ENCODE data around the gene BICRA. TPM values are rescaled to one million over a fixed set of nuclear protein-coding genes. Genes with fewer than 3 reads are reported as not detected.
A peak's percentile ranks its signal among the peaks of the same experiment; 100 is the strongest.

BICRA gene
- total RNA-seq (2.2 and 3.4 TPM in 2 replicates), polyA plus RNA-seq (3.4 and 5.4 TPM in 2 replicates)

DNA sequence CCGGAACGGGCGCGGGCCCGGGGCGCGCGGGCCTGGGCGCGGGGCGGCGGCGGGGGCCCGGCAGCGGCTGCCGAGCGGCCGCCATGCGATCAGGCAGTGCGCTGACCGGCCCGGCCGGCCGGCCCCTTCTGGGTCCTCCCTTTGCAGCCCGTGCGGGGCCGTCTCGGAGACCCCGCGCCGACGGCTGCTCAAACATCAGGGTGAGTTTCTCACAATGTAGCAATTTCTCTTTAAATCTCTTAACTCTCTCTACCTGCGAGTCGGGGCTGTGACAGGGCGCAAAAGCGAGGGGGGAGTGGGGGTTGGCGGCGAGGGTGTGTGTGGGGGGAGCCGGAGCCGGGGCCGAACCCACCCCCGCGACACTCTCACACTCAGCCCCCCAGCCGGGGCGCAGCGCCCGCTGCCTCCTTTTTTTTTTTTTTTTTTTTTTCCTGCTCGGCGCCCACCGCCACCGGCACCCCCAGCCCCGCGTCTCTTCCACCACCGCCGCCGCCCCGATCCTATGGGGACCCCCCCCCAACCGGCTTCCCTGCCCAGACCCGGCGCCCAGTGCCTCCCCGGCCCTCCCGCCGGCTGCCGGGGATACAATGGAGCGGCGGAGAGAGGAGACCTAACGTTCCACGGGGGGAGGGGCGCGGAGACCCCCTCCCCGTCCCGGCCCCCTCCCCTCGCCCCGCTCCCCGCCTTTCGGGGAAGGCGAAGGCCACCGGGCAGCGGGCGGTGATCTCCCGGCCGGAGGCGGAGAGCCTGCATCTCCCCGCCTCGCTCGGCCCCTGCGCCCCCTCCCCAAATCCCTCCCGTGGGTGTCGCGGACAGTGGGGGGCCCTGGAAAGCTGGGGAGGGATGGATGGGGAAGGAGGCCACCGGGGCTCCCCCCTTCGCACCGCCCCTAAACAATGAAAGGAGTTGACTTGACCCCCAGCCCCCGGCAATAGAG lies at the start of gene BICRA:
BICRA (plus strand) TSS at position 166 of the 937 bp plus-strand sequence. CDS start 64,441 bp downstream, outside the sequence.
- TF ChIP-seq EZH2 (IDR thresholded peaks at IDR 0.05; ENCODE audit: borderline replicate concordance) (no peak), EZH2phosphoT487 (IDR thresholded peaks at IDR 0.05; ENCODE audit: low read depth, severe bottlenecking, unreplicated experiment) (no peak)
- TF ChIP-seq, protein P1, sequence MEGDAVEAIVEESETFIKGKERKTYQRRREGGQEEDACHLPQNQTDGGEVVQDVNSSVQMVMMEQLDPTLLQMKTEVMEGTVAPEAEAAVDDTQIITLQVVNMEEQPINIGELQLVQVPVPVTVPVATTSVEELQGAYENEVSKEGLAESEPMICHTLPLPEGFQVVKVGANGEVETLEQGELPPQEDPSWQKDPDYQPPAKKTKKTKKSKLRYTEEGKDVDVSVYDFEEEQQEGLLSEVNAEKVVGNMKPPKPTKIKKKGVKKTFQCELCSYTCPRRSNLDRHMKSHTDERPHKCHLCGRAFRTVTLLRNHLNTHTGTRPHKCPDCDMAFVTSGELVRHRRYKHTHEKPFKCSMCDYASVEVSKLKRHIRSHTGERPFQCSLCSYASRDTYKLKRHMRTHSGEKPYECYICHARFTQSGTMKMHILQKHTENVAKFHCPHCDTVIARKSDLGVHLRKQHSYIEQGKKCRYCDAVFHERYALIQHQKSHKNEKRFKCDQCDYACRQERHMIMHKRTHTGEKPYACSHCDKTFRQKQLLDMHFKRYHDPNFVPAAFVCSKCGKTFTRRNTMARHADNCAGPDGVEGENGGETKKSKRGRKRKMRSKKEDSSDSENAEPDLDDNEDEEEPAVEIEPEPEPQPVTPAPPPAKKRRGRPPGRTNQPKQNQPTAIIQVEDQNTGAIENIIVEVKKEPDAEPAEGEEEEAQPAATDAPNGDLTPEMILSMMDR (IDR thresholded peaks at IDR 0.05; ENCODE audit: poor library complexity) = no peak
- WGBS (ENCODE audit: low lambda C conversion rate, missing lambda C conversion rate) = under 1% methylated on average over 26 of the region's 94 CpGs
- peak within 1 kb of the TSS; percentile 98 for H3K4me2 ChIP-seq
- H2AFZ ChIP-seq = peak within 1 kb of the TSS; percentile 69
- peaks cover 43% of the 10 kb centered on the region for H4K20me1 ChIP-seq (ENCODE audit: insufficient read depth, poor library complexity, severe bottlenecking)
- peaks cover 65% of the 10 kb centered on the region for H3K79me2 ChIP-seq
- DNase-seq (ENCODE audit: low spot score) = peak; percentile 95
- H3K27ac ChIP-seq = peak within 1 kb of the TSS; percentile 100
- H3K36me3 ChIP-seq (replicated peaks; ENCODE audit: insufficient read depth, low read depth) = no peaks in the 10 kb centered on the region
- H3K9me2 ChIP-seq (replicated peaks; ENCODE audit: insufficient read depth) = no peaks in the 10 kb centered on the region
- H3K9me3 ChIP-seq (ENCODE audit: low read depth) = no peaks in the 10 kb centered on the region
- H3K4me3 ChIP-seq = peak within 1 kb of the TSS; percentile 87
- H3K27me3 ChIP-seq = no peaks in the 10 kb centered on the region
- H3K4me1 ChIP-seq (ENCODE audit: insufficient read depth) = peaks cover 26% of the 10 kb centered on the region

DNA sequence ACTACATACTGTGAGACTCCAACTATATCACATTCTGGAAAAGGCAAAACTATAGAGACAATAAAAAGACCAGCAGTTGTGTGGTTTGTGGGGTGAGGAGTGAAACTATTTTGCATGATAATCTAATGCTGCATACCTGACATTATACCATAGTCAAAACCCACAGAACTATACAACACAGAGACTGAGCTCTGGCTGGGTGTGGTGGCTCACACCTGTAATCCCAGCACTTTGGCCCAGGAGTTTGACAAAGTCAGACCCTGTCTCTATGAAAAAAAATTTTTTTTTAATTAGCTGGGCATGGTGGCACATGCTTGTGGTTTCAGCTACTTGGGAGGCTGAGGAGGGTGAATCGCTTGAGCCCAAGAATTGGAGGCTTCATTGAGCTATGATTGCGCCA lies 47.9 kb upstream of the BICRA start:
- no peaks in the 10 kb centered on the region for H3K9me2 ChIP-seq (replicated peaks; ENCODE audit: insufficient read depth)
- H4K20me1 ChIP-seq (ENCODE audit: insufficient read depth, poor library complexity, severe bottlenecking) = no peaks in the 10 kb centered on the region
- no peak overlapping the region for H2AFZ ChIP-seq
- H3K4me2 ChIP-seq = no peak overlapping the region
- no peaks in the 10 kb centered on the region for H3K4me1 ChIP-seq (ENCODE audit: insufficient read depth)
- H3K9me3 ChIP-seq (ENCODE audit: low read depth) = no peaks in the 10 kb centered on the region
- DNase-seq (ENCODE audit: low spot score) = no peak
- no peaks in the 10 kb centered on the region for H3K27me3 ChIP-seq
- H3K79me2 ChIP-seq = no peaks in the 10 kb centered on the region
- TF ChIP-seq EZH2 (IDR thresholded peaks at IDR 0.05; ENCODE audit: borderline replicate concordance) (no peak), EZH2phosphoT487 (IDR thresholded peaks at IDR 0.05; ENCODE audit: low read depth, severe bottlenecking, unreplicated experiment) (no peak)
- TF ChIP-seq, protein P1 (IDR thresholded peaks at IDR 0.05; ENCODE audit: poor library complexity) = no peak
- no peak overlapping the region for H3K4me3 ChIP-seq
- H3K27ac ChIP-seq = no peak overlapping the region
- no peaks in the 10 kb centered on the region for H3K36me3 ChIP-seq (replicated peaks; ENCODE audit: insufficient read depth, low read depth)
- WGBS (ENCODE audit: low lambda C conversion rate, missing lambda C conversion rate) = 95% methylated on average over 2 of the region's 2 CpGs

DNA sequence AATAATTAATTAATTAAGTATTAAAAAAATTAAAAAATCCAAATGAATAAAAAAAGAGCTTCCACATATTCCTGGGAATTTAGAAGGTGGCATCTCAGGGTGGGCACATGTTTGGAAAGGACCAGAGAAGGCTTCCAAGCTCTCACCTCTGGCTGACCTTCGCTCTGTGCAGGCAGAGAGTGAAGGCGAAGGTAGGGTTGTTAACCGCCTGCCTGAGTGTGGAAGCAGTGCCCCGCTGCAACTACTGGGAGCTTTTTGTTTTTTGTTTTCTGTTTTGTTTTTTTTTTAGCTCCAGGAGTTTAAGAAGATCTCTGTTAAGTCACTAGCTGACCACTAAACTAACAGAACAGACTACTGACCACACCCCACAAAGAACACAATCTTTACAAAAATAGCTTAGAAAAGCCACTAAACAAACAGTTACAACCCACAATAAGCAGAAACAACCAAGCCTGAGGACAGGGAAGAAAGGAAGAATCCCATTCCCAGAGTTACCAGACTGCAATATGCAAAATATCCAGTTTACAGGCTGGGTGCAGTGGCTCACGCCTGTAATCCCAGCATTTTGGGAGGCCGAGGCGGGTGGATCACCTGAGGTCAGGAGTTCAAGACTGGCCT lies 47.4 kb upstream of the BICRA start:
- WGBS (ENCODE audit: low lambda C conversion rate, missing lambda C conversion rate) = 84% methylated on average over 7 of the region's 7 CpGs
- TF ChIP-seq, protein P1 (IDR thresholded peaks at IDR 0.05; ENCODE audit: poor library complexity) = no peak
- no peak for TF ChIP-seq EZH2 (IDR thresholded peaks at IDR 0.05; ENCODE audit: borderline replicate concordance)
- no peak for TF ChIP-seq EZH2phosphoT487 (IDR thresholded peaks at IDR 0.05; ENCODE audit: low read depth, severe bottlenecking, unreplicated experiment)
- H4K20me1 ChIP-seq (ENCODE audit: insufficient read depth, poor library complexity, severe bottlenecking) = no peaks in the 10 kb centered on the region
- no peaks in the 10 kb centered on the region for H3K79me2 ChIP-seq
- no peaks in the 10 kb centered on the region for H3K27me3 ChIP-seq
- no peaks in the 10 kb centered on the region for H3K4me1 ChIP-seq (ENCODE audit: insufficient read depth)
- H2AFZ ChIP-seq = no peak overlapping the region
- no peaks in the 10 kb centered on the region for H3K9me3 ChIP-seq (ENCODE audit: low read depth)
- H3K27ac ChIP-seq = no peak overlapping the region
- no peaks in the 10 kb centered on the region for H3K36me3 ChIP-seq (replicated peaks; ENCODE audit: insufficient read depth, low read depth)
- no peaks in the 10 kb centered on the region for H3K9me2 ChIP-seq (replicated peaks; ENCODE audit: insufficient read depth)
- DNase-seq (ENCODE audit: low spot score) = no peak
- no peak overlapping the region for H3K4me2 ChIP-seq
- H3K4me3 ChIP-seq = no peak overlapping the region

All from hepatocyte (in vitro differentiated cells).